ENCODE data around the gene FOCAD. TPM values are rescaled to one million over a fixed set of nuclear protein-coding genes. Genes with fewer than 3 reads are reported as not detected.

FOCAD gene
- total and polyA plus RNA-seq, 10 of the 15 experiments (the other 5 are each of a cell fraction or from before 2014, with no cell fraction given) = 13.7 to 93.0 (median 41.8) TPM

- TF ChIP-seq POLR2AphosphoS5 (IDR thresholded peaks at IDR 0.05; ENCODE audit: low read length) (no peak), BMI1 (IDR thresholded peaks at IDR 0.05; ENCODE audit: borderline replicate concordance) (no peak), SUZ12 (IDR thresholded peaks at IDR 0.05; ENCODE audit: unreplicated experiment) (no peak)
Measured at GRCh38 chr9:20790721-20791120, 106.7 kb downstream of the FOCAD start (continued).

GRCh38 chr9:20791682-20792081 lies 107.6 kb downstream of the FOCAD start:
- Histone ChIP-seq H3K4me1 (ENCODE audit: control insufficient read depth, insufficient read depth, low read length) (no peaks in the 10 kb centered on the region), H3K4me2 (ENCODE audit: control insufficient read depth, insufficient read depth) (no peak overlapping the region), H3K9me3 (replicated peaks; ENCODE audit: control insufficient read depth, insufficient read depth, low read length) (no peaks in the 10 kb centered on the region; the same call in 2 of the 3 replicates), H3K36me3 (ENCODE audit: control insufficient read depth in 2 of 2, insufficient read depth in 2 of 2, low read length in 1 of 2) (peaks cover 0 to 5% of the 10 kb centered on the region in 2 experiments; a peak in 1 of 4 replicates), H3K9ac (ENCODE audit: control insufficient read depth, insufficient read depth, low read length) (no peak overlapping the region), H2AFZ (ENCODE audit: control insufficient read depth, low read depth, low read length) (no peak overlapping the region), H4K20me1 (ENCODE audit: control insufficient read depth, insufficient read depth) (no peaks in the 10 kb centered on the region; the same call in 1 of the 2 replicates), H3K27me3 (replicated peaks in 1 of 2; ENCODE audit: control insufficient read depth in 2 of 2, insufficient read depth in 2 of 2, low read length in 1 of 2) (no peaks in the 10 kb centered on the region), H3K4me3 (no peak overlapping the region), H3K27ac (ENCODE audit: control insufficient read depth, insufficient read depth) (no peak overlapping the region), H3K79me2 (ENCODE audit: control insufficient read depth, insufficient read depth, low read length) (no peaks in the 10 kb centered on the region)
- FAIRE-seq (no peak), DNase-seq (ENCODE audit: low read depth, low spot score) (no peak), ATAC-seq (no peak)
- ChIA-PET SMC1A (ENCODE audit: uncharacterized antibody, unreplicated experiment) (interaction anchor here (0.9 kb wide), 1 partner anchor 30 kb away, joined by 4 read pairs; no protein-coding TSS in a partner anchor), POLR2A (no interaction called here), RAD21 (ENCODE audit: unreplicated experiment) (no interaction called here), CTCF (interaction anchor here (1.2 to 1.8 kb wide), 2 partner anchors 11 to 28 kb away, joined by 3 to 4 read pairs; no protein-coding TSS in a partner anchor)
- 100% methylated on average over 1 of the region's 1 CpG for WGBS (ENCODE audit: insufficient coverage, insufficient replicate concordance, low lambda C conversion rate, missing lambda C conversion rate)
- in situ Hi-C loops (cut with MboI) (no loop called here), intact Hi-C loops (cut with micrococcal nuclease; ENCODE audit: unreplicated experiment) (no loop called here)
- BruUV-seq (replicated peaks) = TSS peak; percentile 8
- TF ChIP-seq CREM (IDR thresholded peaks at IDR 0.05; ENCODE audit: low read depth) (no peak), RAD51 (IDR thresholded peaks at IDR 0.05) (no peak), NR2C2 (IDR thresholded peaks at IDR 0.05; ENCODE audit: borderline replicate concordance, control insufficient read depth, insufficient read length, low read depth) (no peak), CTCF (IDR thresholded peaks at IDR 0.05 in 2 of 3, conservative IDR thresholded peaks at IDR 0.05 in 1 of 3; ENCODE audit: control insufficient read depth in 2 of 3, extremely low read depth in 1 of 3, insufficient read depth in 1 of 3, low read depth in 3 of 3, low read length in 3 of 3) (no peak), IKZF1 (conservative IDR thresholded peaks at IDR 0.05) (no peak), HDAC6 (IDR thresholded peaks at IDR 0.05; ENCODE audit: unreplicated experiment) (no peak), MYC (IDR thresholded peaks at IDR 0.05; ENCODE audit: insufficient read depth, insufficient read length, insufficient replicate concordance, low read length, severe bottlenecking) (no peak), ZNF687 (IDR thresholded peaks at IDR 0.05) (no peak), HDAC2 (IDR thresholded peaks at IDR 0.05) (no peak), TCF3 (IDR thresholded peaks at IDR 0.05; ENCODE audit: borderline replicate concordance, insufficient read depth, low read depth, low read length) (no peak), ATF3 (IDR thresholded peaks at IDR 0.05; ENCODE audit: borderline replicate concordance, extremely low read depth, low read depth, low read length) (no peak), ZNF217 (IDR thresholded peaks at IDR 0.05) (no peak)
